GM13976 (cell line): ENCODE measurements around the gene ARAP1.

Experiments
- DNase-seq: peaks from one replicate; pipeline ENCODE4 v3.0.0; 2012; ENCODE audit warnings: low spot score
- CTCF ChIP-seq: IDR thresholded peaks from 2 replicates; pipeline ENCODE4 v1.5.1; 2012; ENCODE audit warnings: borderline replicate concordance, mild to moderate bottlenecking; ENCODE audit not compliant: insufficient read depth; ENCODE audit errors: extremely low read depth, missing control alignments, control extremely low read depth
- in situ Hi-C: fragments of 300-500 bp; cut with MboI; formaldehyde crosslinking; loops from one replicate; pipeline ENCODE4 v1.12.0; 2022; ENCODE audit warnings: low sequenced_read_pairs, mixed read lengths, inconsistent platforms; ENCODE audit not compliant: unreplicated experiment

ARAP1 gene

GRCh38 chr11:72652873-72653630 is 99.2 kb downstream of the ARAP1 start:
- DNase-seq, result no peak
- no peak for TF ChIP-seq CTCF
- in situ Hi-C loops, result no loop called here

GRCh38 chr11:72652133-72652532 is 100.1 kb downstream of the ARAP1 start:
- TF ChIP-seq CTCF, result no peak
- in situ Hi-C loops, result no loop called here
- no peak for DNase-seq

GRCh38 chr11:72649215-72649976 is 102.8 kb downstream of the ARAP1 start:
- no peak for DNase-seq
- in situ Hi-C loops, result no loop called here
- no peak for TF ChIP-seq CTCF

GRCh38 chr11:72648384-72649136 is 103.6 kb downstream of the ARAP1 start:
- TF ChIP-seq CTCF, result no peak
- no peak for DNase-seq
- in situ Hi-C loops, result no loop called here

GRCh38 chr11:72647882-72648281 is 104.3 kb downstream of the ARAP1 start:
- DNase-seq, result no peak
- in situ Hi-C loops, result no loop called here
- no peak for TF ChIP-seq CTCF

- in situ Hi-C loops, result no loop called here
- no peak for TF ChIP-seq CTCF
Observed at GRCh38 chr11:72646472-72646871, 105.7 kb downstream of the ARAP1 start.

More at GRCh38 chr11:72646472-72646871, 105.7 kb downstream of the ARAP1 start:
- no peak for DNase-seq
